Central memory CD8-positive, alpha-beta T cell (primary cell): Measurements from ENCODE around the gene KRTAP5-7.

Source experiments
- ATAC-seq: fragments of 150-1000 bp; cut with Tn5 transposase; replicated peaks from 2 replicates; pipeline ENCODE4 v1.10.0; 2022; ENCODE audit warnings: mild to moderate bottlenecking, moderate FRiP score, moderate number of reproducible peaks; ENCODE audit not compliant: poor library complexity, severe bottlenecking; ENCODE audit errors: extremely low read depth
- DNase-seq, 2 donors: peaks; one replicate each; pipeline ENCODE4 v3.0.0; 2021; ENCODE audit warnings: low spot score in 2 of 2
- H3K27ac Mint-ChIP-seq: one replicate; pipeline ENCODE4 v1.8.0; 2022; ENCODE audit warnings: low read depth, mild to moderate bottlenecking, moderate library complexity, mixed read lengths
- H3K27me3 Mint-ChIP-seq: one replicate; pipeline ENCODE4 v1.8.0; 2022; ENCODE audit warnings: mixed read lengths
- H3K36me3 Mint-ChIP-seq: one replicate; pipeline ENCODE4 v1.8.0; 2022; ENCODE audit warnings: mild to moderate bottlenecking, moderate library complexity, mixed read lengths; ENCODE audit not compliant: insufficient read depth
- H3K4me1 Mint-ChIP-seq: one replicate; pipeline ENCODE4 v1.8.0; 2022; ENCODE audit warnings: mixed read lengths
- H3K4me3 Mint-ChIP-seq: one replicate; pipeline ENCODE4 v1.8.0; 2022; ENCODE audit warnings: mild to moderate bottlenecking, moderate library complexity, mixed read lengths
- H3K9me3 Mint-ChIP-seq: one replicate; pipeline ENCODE4 v1.8.0; 2022; ENCODE audit warnings: mixed read lengths

KRTAP5-7 gene

GRCh38 chr11:71488681-71489270 lies 38.3 kb upstream of the KRTAP5-7 start:
- no peak for ATAC-seq
- Mint-ChIP-seq H3K27ac (peak overlapping the region; percentile 62), H3K9me3 (no peaks in the 10 kb centered on the region), H3K4me3 (no peak overlapping the region), H3K4me1 (peaks cover 14% of the 10 kb centered on the region), H3K27me3 (no peaks in the 10 kb centered on the region), H3K36me3 (peaks cover 42% of the 10 kb centered on the region)
- no peak for DNase-seq

- no peaks in the 10 kb centered on the region for H3K27me3 Mint-ChIP-seq
- H3K9me3 Mint-ChIP-seq, result no peaks in the 10 kb centered on the region
- DNase-seq (no peak), ATAC-seq (no peak)
- H3K27ac Mint-ChIP-seq, result peak overlapping the region; percentile 62
- peaks cover 19% of the 10 kb centered on the region for H3K4me1 Mint-ChIP-seq
- H3K4me3 Mint-ChIP-seq, result no peak overlapping the region
- H3K36me3 Mint-ChIP-seq, result peaks cover 39% of the 10 kb centered on the region
These were observed 37.6 kb upstream of the KRTAP5-7 start for GRCh38 chr11:71489311-71490043.

GRCh38 chr11:71490044-71490730 lies 36.9 kb upstream of the KRTAP5-7 start:
- Mint-ChIP-seq H3K27ac (no peak overlapping the region), H3K4me1 (peaks cover 19% of the 10 kb centered on the region), H3K4me3 (no peak overlapping the region), H3K27me3 (no peaks in the 10 kb centered on the region), H3K36me3 (peaks cover 43% of the 10 kb centered on the region), H3K9me3 (no peaks in the 10 kb centered on the region)
- ATAC-seq (no peak), DNase-seq (no peak)

- Mint-ChIP-seq H3K27ac (no peak overlapping the region), H3K9me3 (no peaks in the 10 kb centered on the region), H3K4me1 (peaks cover 19% of the 10 kb centered on the region), H3K36me3 (peaks cover 44% of the 10 kb centered on the region), H3K27me3 (no peaks in the 10 kb centered on the region), H3K4me3 (no peak overlapping the region)
- no peak for DNase-seq
- ATAC-seq, result no peak
These were observed 36.2 kb upstream of the KRTAP5-7 start for GRCh38 chr11:71490731-71491390.

GRCh38 chr11:71491531-71491930 lies 35.5 kb upstream of the KRTAP5-7 start:
- Mint-ChIP-seq H3K36me3 (peaks cover 39% of the 10 kb centered on the region), H3K4me3 (no peak overlapping the region), H3K4me1 (peaks cover 19% of the 10 kb centered on the region), H3K27ac (no peak overlapping the region), H3K9me3 (no peaks in the 10 kb centered on the region), H3K27me3 (no peaks in the 10 kb centered on the region)
- DNase-seq (no peak), ATAC-seq (no peak)

GRCh38 chr11:71491940-71492339 lies 35.1 kb upstream of the KRTAP5-7 start:
- H3K27ac Mint-ChIP-seq, result no peak overlapping the region
- H3K27me3 Mint-ChIP-seq, result no peaks in the 10 kb centered on the region
- no peak for DNase-seq
- H3K4me3 Mint-ChIP-seq, result no peak overlapping the region
- peaks cover 19% of the 10 kb centered on the region for H3K4me1 Mint-ChIP-seq
- H3K9me3 Mint-ChIP-seq, result no peaks in the 10 kb centered on the region
- ATAC-seq, result no peak
- H3K36me3 Mint-ChIP-seq, result peaks cover 41% of the 10 kb centered on the region

GRCh38 chr11:71495286-71496230 lies 31.5 kb upstream of the KRTAP5-7 start:
- no peaks in the 10 kb centered on the region for H3K9me3 Mint-ChIP-seq
- peaks cover 55% of the 10 kb centered on the region for H3K36me3 Mint-ChIP-seq
- no peak overlapping the region for H3K4me3 Mint-ChIP-seq
- DNase-seq (no peak), ATAC-seq (no peak)
- peaks cover 8% of the 10 kb centered on the region for H3K4me1 Mint-ChIP-seq
- peak overlapping the region; percentile 7 for H3K27ac Mint-ChIP-seq
- no peaks in the 10 kb centered on the region for H3K27me3 Mint-ChIP-seq

- Mint-ChIP-seq H3K9me3 (no peaks in the 10 kb centered on the region), H3K4me3 (no peak overlapping the region), H3K27me3 (no peaks in the 10 kb centered on the region), H3K4me1 (peaks cover 5% of the 10 kb centered on the region), H3K27ac (no peak overlapping the region), H3K36me3 (peaks cover 60% of the 10 kb centered on the region)
- ATAC-seq, result no peak
- DNase-seq, result no peak
These were observed 30.6 kb upstream of the KRTAP5-7 start for GRCh38 chr11:71496421-71496820.

- Mint-ChIP-seq H3K4me3 (no peak overlapping the region), H3K27me3 (no peaks in the 10 kb centered on the region), H3K27ac (no peak overlapping the region), H3K36me3 (peaks cover 53% of the 10 kb centered on the region), H3K9me3 (no peaks in the 10 kb centered on the region), H3K4me1 (peaks cover 5% of the 10 kb centered on the region)
- DNase-seq (no peak), ATAC-seq (no peak)
These were observed 29.0 kb upstream of the KRTAP5-7 start for GRCh38 chr11:71498091-71498490.

GRCh38 chr11:71499125-71499524 lies 27.9 kb upstream of the KRTAP5-7 start:
- ATAC-seq (no peak), DNase-seq (no peak)
- Mint-ChIP-seq H3K4me3 (no peak overlapping the region), H3K4me1 (peaks cover 3% of the 10 kb centered on the region), H3K27me3 (no peaks in the 10 kb centered on the region), H3K36me3 (peaks cover 51% of the 10 kb centered on the region), H3K27ac (no peak overlapping the region), H3K9me3 (no peaks in the 10 kb centered on the region)

- no peak overlapping the region for H3K4me3 Mint-ChIP-seq
- no peaks in the 10 kb centered on the region for H3K27me3 Mint-ChIP-seq
- no peak overlapping the region for H3K27ac Mint-ChIP-seq
- no peaks in the 10 kb centered on the region for H3K9me3 Mint-ChIP-seq
- H3K36me3 Mint-ChIP-seq, result peaks cover 48% of the 10 kb centered on the region
- no peak for ATAC-seq
- DNase-seq, result no peak
- no peaks in the 10 kb centered on the region for H3K4me1 Mint-ChIP-seq
These were observed 27.5 kb upstream of the KRTAP5-7 start for GRCh38 chr11:71499546-71499945.

- no peak overlapping the region for H3K4me3 Mint-ChIP-seq
These were observed 26.5 kb upstream of the KRTAP5-7 start for GRCh38 chr11:71500601-71501021.

More at GRCh38 chr11:71500601-71501021, 26.5 kb upstream of the KRTAP5-7 start:
- no peak overlapping the region for H3K27ac Mint-ChIP-seq
- DNase-seq, result no peak
- ATAC-seq, result no peak
- H3K4me1 Mint-ChIP-seq, result no peaks in the 10 kb centered on the region
- H3K27me3 Mint-ChIP-seq, result no peaks in the 10 kb centered on the region
- peaks cover 38% of the 10 kb centered on the region for H3K36me3 Mint-ChIP-seq
- no peaks in the 10 kb centered on the region for H3K9me3 Mint-ChIP-seq
